NCI-H1436 (cell line): ENCODE results near the gene LRRC49.
"Not testable (repeated sequence)": the region's sequence is repeated elsewhere in the genome, so short reads cannot be mapped to it uniquely, and the experiment has no call there.

Source experiments
- DNase-seq: peaks from one replicate; lab custom pipeline; 2025; lab: John Stamatoyannopoulos, UW

The LRRC49 gene

DNA sequence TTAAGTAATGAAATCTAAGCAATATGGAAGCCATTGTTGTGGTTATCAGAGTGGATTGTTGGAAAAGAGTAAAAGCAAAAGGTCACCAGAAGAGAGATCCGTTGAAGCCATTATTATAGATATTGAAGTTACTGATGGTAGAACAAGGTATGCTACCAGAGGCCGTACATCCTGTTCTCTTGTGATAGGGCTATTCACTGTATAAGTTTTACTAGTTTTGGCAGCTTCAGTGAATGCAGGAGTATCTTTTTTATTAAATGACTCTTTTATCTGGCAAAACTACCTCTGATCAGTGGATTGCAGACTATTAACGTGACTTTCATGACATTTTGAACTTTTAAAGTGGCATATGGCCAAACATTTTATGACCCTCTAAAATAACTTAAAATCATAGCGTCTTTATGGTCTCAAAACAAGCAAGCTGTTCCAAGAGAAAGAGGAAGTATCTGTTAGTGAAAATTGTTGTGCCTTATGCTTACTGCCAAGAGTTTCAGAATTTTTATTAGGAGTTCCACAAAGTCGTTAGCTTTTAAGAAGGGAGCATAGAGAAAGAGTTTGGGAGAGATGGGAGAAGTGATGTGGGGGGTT is 102.9 kb downstream of the LRRC49 start:
- DNase-seq: no peak

DNA sequence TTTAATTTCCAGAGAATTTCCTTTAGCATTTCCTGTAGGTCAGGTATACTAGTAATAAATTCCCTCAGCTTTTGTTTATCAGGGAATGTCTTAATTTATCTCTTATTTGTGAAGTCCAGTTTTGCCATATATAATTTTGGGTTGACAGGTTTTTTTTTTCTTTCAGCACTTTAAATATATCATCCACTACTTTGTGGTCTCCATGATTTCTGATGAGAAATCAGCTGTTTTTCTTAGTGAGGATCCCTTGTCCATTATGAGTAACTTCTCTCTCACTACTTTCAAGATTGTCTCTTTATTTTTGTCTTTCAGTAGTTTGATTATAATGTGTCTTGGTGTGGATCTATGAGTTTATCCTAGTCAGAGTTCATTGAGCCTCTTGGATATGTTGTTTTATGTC is 105.7 kb downstream of the LRRC49 start:
- no peak for DNase-seq

DNA sequence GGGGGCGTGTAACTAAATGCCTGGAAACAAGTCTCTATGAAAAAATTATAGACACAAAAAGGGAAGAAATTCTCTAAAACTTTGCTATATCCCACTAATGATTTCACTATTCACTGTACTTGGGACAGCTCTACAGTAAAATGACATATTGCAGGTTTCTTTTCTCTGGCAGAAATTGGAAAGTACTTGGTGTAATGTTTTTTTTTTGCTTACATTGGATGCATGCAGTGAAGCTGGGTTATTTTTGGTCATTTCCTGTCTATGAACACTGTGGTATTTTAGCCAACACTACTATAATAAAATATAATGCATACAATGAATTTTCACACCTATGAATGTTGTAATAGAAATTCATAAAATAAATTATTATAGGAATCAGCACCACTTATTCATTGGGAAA is 109.7 kb downstream of the LRRC49 start:
- no peak for DNase-seq

DNA sequence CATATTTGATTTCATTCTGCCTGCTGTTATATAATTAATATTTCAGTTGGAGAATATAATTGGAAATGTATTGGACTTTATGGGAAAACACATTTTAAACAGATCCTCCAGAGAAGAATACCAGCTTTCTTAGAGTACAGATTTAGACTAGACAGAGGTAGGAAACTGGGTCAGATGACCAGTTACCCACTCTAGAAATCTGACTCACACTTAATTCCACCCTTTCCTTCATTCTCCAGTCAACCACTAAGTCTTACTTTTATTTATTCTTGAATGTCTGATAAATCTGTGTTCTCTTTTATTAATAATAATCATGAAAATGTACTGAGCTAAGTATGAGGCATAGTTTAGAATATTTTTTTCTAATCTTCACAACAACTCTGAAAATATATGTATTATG is 110.7 kb downstream of the LRRC49 start:
- no peak for DNase-seq

DNA sequence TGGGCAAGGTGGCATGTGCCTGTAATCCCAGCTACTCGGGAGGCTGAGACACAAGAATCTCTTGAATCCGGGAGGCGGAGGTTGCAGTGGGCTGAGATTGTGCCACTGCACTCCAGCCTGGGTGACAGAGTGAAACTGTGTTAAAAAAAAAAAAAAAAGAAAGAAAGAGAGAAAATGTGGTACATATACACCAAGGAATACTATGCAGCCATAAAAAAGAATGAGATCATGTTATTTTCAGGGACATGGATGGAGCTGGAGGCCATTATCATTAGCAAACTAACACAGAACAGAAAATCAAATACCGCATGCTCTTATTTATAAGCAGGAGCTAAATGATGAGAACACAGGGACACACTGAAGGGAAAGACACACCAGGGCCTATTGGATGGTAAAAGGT is 111.9 kb downstream of the LRRC49 start:
- not testable (repeated sequence) for DNase-seq

DNA sequence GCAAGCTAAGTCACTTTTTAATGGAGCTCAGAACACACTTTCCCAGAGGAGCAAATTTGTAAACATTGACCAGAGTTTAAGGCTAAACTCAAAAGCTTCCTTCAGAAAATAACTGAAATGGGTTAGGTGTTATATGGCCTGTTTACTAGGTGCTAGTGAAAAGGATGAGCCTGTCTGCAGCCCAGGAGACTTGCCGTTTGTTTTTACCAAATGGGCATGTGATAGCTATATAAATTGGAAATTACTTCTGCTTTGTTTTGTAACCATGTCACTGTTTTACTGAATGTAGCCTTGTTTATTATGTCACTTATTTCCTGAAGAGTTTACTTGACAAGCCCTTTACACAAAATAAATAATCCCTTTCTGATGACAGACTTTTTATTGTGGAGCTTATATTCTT is 113.3 kb downstream of the LRRC49 start:
- no peak for DNase-seq

DNA sequence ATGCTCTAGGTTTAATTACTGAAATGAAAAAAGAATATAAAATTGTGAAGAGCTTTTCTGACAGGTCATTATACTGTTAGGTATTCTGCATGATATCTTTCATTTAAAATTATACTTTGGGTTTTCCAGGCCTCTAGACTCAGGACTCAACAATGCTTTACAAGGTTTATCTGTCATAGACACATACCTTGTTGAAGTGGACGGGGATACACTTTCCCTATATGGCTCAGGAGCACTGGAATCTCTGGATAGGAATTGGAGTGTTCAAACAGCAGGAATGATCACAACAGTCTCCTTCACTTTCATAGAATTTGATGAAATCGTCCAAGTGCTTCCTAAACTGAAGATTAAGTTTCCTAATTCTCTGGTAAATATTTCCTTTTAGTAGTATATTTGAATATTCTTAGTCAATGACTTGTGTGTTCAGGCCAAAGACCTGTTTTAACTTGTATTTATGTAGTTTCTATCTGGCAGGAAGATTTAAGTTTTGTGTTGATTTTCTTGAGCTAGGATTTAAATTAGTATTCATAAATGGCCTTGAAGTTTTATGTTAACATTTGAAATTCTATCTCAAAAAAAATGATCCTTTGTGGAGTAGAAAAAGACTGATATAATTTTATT is 115.7 kb downstream of the LRRC49 start:
- no peak for DNase-seq

DNA sequence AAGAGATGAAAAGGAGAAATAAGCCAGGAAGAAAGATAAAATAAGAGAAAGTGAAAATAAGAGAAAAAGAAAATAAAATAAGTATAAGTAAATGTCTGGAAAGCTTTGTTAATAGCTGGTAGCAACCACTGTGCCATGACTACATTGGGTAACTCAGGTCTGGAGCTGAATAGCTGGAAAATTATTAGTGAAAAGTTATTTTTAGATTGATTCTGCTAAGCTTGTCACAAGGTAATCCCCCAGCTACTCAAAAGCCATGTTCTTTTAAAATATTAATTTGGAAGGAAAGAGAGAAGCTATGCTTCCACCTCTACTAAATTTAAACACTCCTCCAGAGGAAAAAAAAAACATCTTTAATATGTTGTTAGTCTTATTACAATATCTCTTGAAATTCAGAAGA is 117.8 kb downstream of the LRRC49 start:
- DNase-seq: no peak

DNA sequence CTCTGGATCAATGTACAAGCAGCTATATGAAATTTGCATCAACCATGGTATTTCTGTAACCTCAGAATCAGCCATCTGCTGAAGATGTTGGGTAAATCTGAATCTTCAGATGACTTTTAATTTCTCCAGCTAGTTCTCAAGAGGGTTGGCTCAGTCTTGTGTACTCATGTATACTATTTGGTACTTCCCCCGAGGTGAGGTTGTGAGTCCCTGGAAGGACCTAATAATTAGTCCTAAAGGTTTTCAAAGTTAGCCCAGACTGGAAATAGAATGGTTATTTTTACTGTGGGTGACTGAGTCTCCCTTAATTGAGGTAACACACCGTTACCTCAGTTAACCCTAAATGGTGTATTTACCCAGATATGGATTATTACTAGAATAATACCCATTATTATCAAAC is 118.4 kb downstream of the LRRC49 start:
- no peak for DNase-seq

DNA sequence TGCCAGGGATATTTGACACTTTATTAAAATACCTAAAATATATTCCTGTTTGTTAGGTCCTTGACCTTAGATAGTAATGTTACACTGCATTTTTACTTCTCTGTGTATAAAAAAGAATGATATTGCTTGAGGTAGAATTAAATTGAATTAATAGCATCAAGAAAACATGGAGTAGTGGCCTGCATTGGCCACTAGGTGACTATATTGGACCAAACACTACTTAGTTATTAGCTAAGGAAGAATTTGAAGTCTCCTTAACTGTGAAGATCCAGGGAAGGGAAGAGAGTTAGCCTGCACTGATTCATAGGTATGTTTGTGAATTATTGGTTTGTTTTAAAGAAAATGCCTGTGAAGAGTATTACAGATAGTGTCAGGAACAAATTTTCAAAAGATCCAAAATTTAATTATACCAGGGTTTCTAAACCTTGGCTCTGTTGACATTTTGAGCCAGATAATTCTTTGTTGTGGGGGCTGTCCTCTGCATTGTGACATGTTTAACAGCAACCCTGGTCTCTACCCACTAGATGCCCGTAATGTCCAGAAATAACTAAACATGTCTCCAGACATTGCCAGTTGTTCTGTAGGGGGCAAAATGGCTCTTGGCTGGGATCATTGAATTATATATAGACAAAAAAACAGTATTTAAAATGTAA is 119.0 kb downstream of the LRRC49 start:
- no peak for DNase-seq

DNA sequence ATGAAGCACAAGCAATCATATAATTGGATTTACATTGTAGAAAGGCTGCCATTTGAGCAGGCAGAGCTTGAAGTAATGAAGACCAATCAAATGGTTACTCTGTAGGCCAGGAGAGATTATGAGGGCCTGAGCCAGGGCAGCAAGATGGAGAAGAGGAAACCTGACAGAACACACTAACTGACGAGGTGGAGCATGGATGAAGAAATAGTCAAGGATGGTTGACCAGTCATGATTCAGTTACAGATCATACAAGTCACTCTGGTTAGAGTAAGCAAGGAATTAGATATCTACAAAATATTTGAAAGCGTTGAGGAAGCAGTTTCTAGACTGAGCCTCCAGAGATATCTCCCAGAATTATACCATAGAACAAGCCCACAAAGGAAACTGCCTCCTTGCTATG is 120.8 kb downstream of the LRRC49 start:
- DNase-seq: no peak

DNA sequence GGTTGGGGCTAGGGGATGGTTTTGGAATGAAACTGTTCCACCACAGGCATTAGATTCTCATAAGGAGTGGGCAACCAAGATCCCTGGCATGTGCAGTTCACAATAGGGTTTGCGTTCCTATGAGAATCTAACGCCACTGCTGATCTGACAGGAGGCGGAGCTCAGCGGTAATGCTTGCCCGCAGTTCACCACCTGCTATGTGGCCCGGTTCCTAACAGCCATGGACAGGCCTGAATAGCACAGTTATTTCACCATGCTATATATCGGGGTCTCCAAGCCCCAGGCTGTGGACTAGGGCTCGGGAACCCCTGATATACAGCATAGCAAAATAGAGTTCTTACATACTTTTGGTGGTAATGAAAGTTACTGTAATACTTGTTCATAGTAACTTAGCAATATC is 122.7 kb downstream of the LRRC49 start:
- no peak for DNase-seq

DNA sequence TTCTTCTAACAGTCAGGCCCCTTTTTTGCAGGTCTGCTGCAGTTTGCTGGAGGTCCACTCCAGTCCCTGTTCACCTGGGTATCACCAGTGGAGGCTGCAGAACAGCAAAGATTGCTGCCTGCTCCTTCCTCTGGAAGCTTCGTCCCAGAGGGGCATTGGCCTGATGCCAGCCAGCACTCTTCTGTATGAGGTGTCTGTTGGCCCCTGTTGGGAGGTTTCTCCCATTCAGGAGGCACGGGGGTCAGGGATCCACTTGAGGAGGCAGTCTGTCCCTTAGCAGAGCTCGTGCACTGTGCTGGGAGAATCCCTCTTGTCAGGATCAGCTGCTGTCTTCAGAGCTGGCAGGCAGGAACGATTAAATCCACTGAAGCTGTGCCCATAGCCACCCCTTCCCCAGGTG is 138.6 kb downstream of the LRRC49 start:
- DNase-seq: not testable (repeated sequence)

DNA sequence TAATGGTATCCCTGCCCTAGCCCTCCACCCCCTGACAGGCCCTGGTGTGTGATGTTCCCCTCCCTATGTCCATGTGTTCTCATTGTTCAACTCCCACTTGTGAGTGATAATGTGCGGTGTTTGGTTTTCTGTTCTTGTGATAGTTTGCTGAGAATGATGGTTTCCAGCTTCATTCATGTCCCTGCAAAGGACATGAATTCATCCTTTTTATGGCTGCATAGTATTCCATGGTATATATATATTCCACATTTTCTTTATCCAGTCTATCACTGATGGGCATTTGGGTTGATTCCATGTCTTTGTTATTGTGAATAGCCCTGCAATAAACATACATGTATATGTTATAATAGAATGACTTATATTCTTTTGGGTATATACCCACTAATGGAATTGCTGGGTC is 142.9 kb downstream of the LRRC49 start:
- not testable (repeated sequence) for DNase-seq

DNA sequence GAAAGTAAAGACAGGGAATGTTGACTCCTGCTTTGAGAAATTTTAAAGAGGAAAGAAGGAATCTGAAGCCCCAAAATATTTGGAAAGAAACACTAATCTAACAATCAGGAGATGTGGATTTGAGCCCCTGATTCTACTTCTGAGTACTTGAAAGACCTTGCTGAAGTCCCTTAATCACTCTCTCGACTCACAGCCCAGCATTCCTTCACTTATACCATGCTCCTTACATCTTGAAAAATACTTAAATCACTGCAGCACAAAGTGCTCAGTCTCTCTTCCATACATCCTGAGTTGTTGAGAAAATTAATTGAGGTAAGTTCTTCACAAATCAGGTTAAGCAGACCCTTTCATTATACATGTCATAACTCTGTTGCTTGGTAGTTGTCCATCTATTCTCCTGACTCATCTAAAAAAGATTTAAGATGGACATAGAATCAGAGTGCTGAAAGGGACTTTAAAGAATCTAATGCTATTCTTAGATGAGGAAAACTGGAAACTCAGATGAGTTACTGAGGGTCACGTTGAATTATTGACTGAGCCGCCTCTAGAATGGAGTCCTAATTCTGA is 149.8 kb downstream of the LRRC49 start:
- no peak for DNase-seq

DNA sequence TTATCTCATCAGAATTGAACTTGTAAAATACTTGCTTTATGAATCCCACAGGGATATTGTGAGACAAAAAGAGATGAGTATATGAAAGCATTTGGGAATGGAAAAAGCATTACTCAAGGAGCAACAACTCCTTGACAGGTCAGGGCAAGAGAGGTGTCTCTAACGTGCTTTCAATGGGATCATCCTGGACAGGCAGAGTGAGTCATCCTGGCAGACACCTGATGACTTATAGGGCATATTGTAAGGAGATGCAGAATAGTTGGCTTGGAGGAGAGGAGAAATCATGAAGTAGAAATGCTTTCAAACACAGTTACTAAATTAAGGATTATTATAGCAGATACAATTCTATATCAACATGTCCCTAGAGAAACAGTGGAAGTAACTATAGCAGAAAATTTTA is 150.7 kb downstream of the LRRC49 start:
- no peak for DNase-seq

DNA sequence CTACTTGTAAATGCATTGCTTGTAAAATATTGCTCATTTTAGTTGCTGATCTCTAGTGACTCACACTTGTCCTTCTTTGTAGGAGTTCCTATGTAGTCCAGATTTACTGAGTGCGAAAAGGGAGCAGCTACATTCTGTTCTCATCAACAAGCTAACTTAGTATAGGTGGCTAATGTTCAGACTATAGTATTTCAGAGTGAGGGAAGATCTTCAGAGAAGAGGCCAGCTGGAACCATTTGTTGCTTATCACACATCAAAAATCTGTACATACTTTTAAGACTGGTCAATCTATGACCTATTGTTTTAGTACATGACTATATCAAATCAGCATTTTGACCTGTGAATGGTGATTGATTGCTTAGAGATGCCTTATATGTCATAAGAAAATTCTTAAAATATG is 151.4 kb downstream of the LRRC49 start:
- DNase-seq: no peak

DNA sequence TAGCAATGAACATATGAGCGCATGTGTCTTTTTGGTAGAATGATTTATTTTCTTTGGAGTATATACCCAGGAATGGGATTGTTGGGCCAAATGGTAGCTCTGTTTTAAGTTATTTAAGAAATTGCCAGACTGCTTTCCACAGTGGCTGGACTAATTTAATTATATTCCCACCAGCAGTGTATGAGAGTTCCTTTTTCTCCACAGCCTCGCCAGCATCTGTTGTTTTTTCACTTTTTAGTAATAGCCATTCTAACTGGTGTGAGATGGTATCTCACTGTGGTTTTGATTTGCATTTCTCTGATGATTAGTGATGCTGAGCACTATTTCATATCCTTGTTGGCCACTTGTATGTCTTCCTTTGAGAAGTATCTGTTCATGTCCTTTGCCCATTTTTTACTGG is 153.5 kb downstream of the LRRC49 start:
- not testable (repeated sequence) for DNase-seq

DNA sequence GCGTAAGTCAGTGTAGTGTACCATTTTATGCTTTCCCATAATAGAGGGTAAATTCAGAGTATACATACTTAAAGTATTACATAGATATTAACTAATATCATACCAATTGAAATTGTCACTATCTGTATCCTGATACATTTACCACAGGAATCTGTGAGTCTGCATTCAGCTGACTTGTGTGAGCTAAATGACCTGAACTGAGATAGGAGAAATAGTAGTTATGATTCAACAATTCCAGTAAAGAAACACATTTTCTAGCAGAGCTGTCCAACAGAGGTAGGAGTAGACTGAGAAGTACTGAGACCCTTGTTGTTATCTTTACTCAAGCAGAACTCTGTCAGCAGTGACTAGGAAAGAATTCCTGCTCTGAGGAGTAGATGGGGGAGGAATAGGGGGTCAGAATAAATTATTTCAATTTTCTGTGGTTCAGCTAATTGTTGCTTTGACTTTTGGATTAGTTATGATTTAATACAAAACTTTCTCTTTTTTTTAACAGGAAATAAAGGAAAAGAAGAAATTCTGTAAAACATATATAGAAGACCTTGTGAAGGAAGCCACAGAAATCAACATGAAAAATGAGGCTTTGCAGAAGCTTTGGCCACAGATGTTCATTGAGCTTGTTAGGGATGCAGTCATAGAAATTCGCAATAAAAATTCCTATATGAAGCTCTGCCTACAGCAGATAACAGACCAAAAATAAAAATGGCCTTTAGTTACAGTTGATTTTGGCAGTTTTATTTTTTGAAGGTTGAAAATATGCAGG is 156.5 kb downstream of the LRRC49 start:
- no peak for DNase-seq

DNA sequence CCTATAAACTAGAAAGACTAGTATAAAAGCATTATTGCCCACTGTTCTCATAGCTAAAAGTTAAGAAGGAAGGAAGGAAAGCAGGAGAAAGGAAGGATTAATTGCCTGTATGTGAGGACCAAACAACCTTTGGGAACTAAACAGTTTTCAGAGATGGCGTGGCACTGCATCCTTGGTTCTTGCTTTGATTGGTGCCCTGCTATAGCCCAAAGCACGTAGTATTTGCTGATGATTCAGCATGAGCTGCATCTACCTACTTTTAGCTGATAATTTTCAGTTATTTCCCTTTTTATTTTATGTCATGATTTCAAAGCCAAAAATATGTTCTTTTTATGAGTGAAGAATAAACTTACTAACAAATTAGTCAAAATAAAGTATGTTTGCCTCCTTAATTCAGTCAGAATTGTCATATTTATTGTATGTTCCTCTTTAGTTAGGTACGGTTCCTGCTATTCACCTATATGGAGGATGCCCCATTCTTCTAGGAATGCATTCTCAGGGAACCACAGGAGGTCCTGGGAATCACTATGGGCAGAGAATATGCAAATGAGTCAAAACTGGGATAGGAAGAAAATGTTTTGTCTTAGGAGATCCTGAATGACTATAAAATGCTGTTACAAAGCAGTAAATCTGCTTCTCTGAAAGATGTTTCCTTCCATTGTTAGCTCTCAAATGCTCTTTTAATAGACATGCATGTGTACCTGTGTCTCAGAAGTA is 157.2 kb downstream of the LRRC49 start:
- DNase-seq: no peak

DNA sequence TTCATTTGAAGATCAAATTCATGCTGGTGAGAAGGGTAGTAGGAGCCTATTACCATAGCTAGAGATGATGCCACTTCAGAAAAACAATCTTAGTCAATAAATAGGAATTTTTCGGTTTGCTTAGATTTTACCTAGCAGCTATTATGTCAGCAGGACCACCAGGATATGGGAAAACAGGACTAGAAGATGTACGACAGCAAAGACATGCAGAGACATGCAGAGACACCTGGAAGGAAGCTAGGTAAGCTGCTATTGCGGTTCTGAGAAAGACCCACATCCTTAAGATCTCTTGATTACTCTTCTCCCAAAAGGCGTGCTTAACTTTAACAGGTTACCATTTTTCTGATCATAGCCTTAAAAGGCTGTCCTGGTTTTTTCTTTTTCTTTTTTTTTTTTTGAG is 157.8 kb downstream of the LRRC49 start:
- no peak for DNase-seq

DNA sequence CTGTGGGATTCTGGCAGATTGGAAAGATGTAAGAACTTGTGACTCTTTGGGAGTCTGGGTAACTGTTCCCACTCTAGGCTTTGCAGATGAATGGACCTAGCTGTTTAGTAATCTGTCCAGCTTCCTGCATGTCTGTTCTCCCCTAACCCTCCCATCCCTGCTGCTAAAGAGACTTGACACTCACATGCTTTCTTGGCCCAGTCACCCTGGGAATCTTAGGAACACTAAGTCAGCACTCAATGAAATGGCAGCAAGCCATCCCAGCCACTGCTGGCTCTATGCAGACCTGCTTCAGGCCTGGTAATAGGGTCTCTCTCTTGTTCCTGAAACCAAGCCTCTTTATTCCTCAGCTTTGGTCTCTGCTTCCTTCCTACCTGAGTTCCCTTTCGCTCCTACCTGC is 158.9 kb downstream of the LRRC49 start:
- no peak for DNase-seq
